ENCODE results near the gene ADD3.
"Not testable (repeated sequence)": the region's sequence is repeated elsewhere in the genome, so short reads cannot be mapped to it uniquely, and the experiment has no call there.

ADD3 gene

GRCh38 chr10:109982123-109982522, 25.7 kb upstream of the ADD3 start:
- TF ChIP-seq CTCF (conservative IDR thresholded peaks at IDR 0.05; ENCODE audit: low read length), result no peak
- no peak for TF ChIP-seq EZH2phosphoT487 (IDR thresholded peaks at IDR 0.05; ENCODE audit: borderline replicate concordance)
- Histone ChIP-seq H3K36me3 (ENCODE audit: insufficient read depth, low read length) (no peaks in the 10 kb centered on the region), H3K9ac (ENCODE audit: low read depth, low read length, poor library complexity, severe bottlenecking) (no peak overlapping the region), H3F3A (ENCODE audit: low read depth) (no peaks in the 10 kb centered on the region), H4K20me1 (ENCODE audit: insufficient read depth, low read length, poor library complexity, severe bottlenecking) (no peaks in the 10 kb centered on the region), H2AFZ (ENCODE audit: low read length) (no peak overlapping the region), H3K4me3 (ENCODE audit: low read length, poor library complexity, severe bottlenecking) (no peak overlapping the region), H3K4me1 (ENCODE audit: insufficient read depth, low read length, poor library complexity, severe bottlenecking) (no peaks in the 10 kb centered on the region), H3K9me2 (replicated peaks; ENCODE audit: low read depth, low read length) (no peaks in the 10 kb centered on the region), H3K79me2 (ENCODE audit: insufficient read depth, low read length) (no peaks in the 10 kb centered on the region), H3K4me2 (ENCODE audit: low read depth, low read length, poor library complexity, severe bottlenecking) (no peak overlapping the region), H3K27me3 (ENCODE audit: insufficient read depth, low read length, poor library complexity, severe bottlenecking) (no peaks in the 10 kb centered on the region), H3K9me3 (ENCODE audit: insufficient read depth, low read depth, low read length) (no peaks in the 10 kb centered on the region)

GRCh38 chr10:109982812-109983211, 25.0 kb upstream of the ADD3 start:
- Histone ChIP-seq H3K9ac (ENCODE audit: low read depth, low read length, poor library complexity, severe bottlenecking) (no peak overlapping the region), H3K4me2 (ENCODE audit: low read depth, low read length, poor library complexity, severe bottlenecking) (no peak overlapping the region), H4K20me1 (ENCODE audit: insufficient read depth, low read length, poor library complexity, severe bottlenecking) (no peaks in the 10 kb centered on the region), H2AFZ (ENCODE audit: low read length) (no peak overlapping the region), H3K79me2 (ENCODE audit: insufficient read depth, low read length) (no peaks in the 10 kb centered on the region), H3K4me3 (ENCODE audit: low read length, poor library complexity, severe bottlenecking) (no peak overlapping the region), H3F3A (ENCODE audit: low read depth) (no peaks in the 10 kb centered on the region), H3K36me3 (ENCODE audit: insufficient read depth, low read length) (no peaks in the 10 kb centered on the region), H3K4me1 (ENCODE audit: insufficient read depth, low read length, poor library complexity, severe bottlenecking) (no peaks in the 10 kb centered on the region), H3K9me3 (ENCODE audit: insufficient read depth, low read depth, low read length) (no peaks in the 10 kb centered on the region), H3K27me3 (ENCODE audit: insufficient read depth, low read length, poor library complexity, severe bottlenecking) (no peaks in the 10 kb centered on the region), H3K9me2 (replicated peaks; ENCODE audit: low read depth, low read length) (no peaks in the 10 kb centered on the region)
- TF ChIP-seq EZH2phosphoT487 (IDR thresholded peaks at IDR 0.05; ENCODE audit: borderline replicate concordance) (no peak), CTCF (conservative IDR thresholded peaks at IDR 0.05; ENCODE audit: low read length) (no peak)

GRCh38 chr10:109984013-109984412, 23.8 kb upstream of the ADD3 start:
- Histone ChIP-seq H3K4me2 (ENCODE audit: low read depth, low read length, poor library complexity, severe bottlenecking) (no peak overlapping the region), H3K27me3 (ENCODE audit: insufficient read depth, low read length, poor library complexity, severe bottlenecking) (no peaks in the 10 kb centered on the region), H3K79me2 (ENCODE audit: insufficient read depth, low read length) (no peaks in the 10 kb centered on the region), H3F3A (ENCODE audit: low read depth) (no peaks in the 10 kb centered on the region), H3K9ac (ENCODE audit: low read depth, low read length, poor library complexity, severe bottlenecking) (no peak overlapping the region), H3K4me1 (ENCODE audit: insufficient read depth, low read length, poor library complexity, severe bottlenecking) (no peaks in the 10 kb centered on the region), H3K4me3 (ENCODE audit: low read length, poor library complexity, severe bottlenecking) (no peak overlapping the region), H3K9me2 (replicated peaks; ENCODE audit: low read depth, low read length) (no peaks in the 10 kb centered on the region), H3K9me3 (ENCODE audit: insufficient read depth, low read depth, low read length) (no peaks in the 10 kb centered on the region), H4K20me1 (ENCODE audit: insufficient read depth, low read length, poor library complexity, severe bottlenecking) (no peaks in the 10 kb centered on the region), H3K36me3 (ENCODE audit: insufficient read depth, low read length) (no peaks in the 10 kb centered on the region), H2AFZ (ENCODE audit: low read length) (no peak overlapping the region)
- TF ChIP-seq CTCF (conservative IDR thresholded peaks at IDR 0.05; ENCODE audit: low read length) (no peak), EZH2phosphoT487 (IDR thresholded peaks at IDR 0.05; ENCODE audit: borderline replicate concordance) (no peak)

- H3K9me2 ChIP-seq (replicated peaks; ENCODE audit: low read depth, low read length); H3F3A ChIP-seq (ENCODE audit: low read depth): not testable (repeated sequence)
These were observed 22.0 kb upstream of the ADD3 start for GRCh38 chr10:109985768-109986167.

More at GRCh38 chr10:109985768-109986167, 22.0 kb upstream of the ADD3 start:
- H3K9ac ChIP-seq (ENCODE audit: low read depth, low read length, poor library complexity, severe bottlenecking); H4K20me1 ChIP-seq (ENCODE audit: insufficient read depth, low read length, poor library complexity, severe bottlenecking); H3K27me3 ChIP-seq (ENCODE audit: insufficient read depth, low read length, poor library complexity, severe bottlenecking); H3K9me3 ChIP-seq (ENCODE audit: insufficient read depth, low read depth, low read length); H3K4me1 ChIP-seq (ENCODE audit: insufficient read depth, low read length, poor library complexity, severe bottlenecking); H3K4me2 ChIP-seq (ENCODE audit: low read depth, low read length, poor library complexity, severe bottlenecking); H3K36me3 ChIP-seq (ENCODE audit: insufficient read depth, low read length); H3K4me3 ChIP-seq (ENCODE audit: low read length, poor library complexity, severe bottlenecking); H3K79me2 ChIP-seq (ENCODE audit: insufficient read depth, low read length); H2AFZ ChIP-seq (ENCODE audit: low read length): not testable (repeated sequence)
